Activated CD8-positive, alpha-beta memory T cell treated with anti-CD3 and anti-CD28 coated beads, Interleukin-2, amount 50 U/mL, for 24 hours (primary cell): ENCODE measurements around the gene KIF7.

Experiments used
- DNase-seq: peaks from one replicate; pipeline ENCODE4 v3.0.0-alpha.2; 2020; ENCODE audit errors: extremely low read depth

The KIF7 gene

DNA sequence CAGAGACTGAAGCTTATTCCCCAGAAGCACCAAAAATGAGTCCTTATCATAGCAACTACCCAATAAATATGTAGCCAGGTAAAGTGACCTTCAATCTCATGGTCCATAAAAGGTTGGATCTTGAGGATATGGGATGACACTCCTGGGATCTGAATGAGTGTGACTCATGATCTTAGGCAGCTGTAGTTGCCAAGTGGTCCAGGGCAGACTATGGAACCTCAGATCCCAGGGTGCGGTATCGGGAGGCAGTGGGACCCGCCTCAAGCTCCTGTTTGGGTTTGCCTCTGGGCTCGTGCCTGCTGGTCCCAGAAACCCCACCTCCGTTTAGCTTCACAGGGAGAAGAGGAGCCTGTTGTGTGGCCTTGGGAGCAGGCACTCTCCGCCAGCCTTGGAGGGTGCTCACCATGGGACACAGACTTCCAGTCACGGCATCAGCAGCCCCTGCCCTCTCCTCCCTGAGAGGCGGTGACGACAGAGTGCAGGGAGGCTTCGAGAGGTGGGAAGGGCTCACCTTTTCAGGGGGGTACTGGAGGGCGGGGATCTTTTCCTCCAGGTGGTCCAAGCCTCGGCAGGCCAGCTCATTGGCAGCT, 15.8 kb upstream of the KIF7 start:
- DNase-seq: no peak

DNA sequence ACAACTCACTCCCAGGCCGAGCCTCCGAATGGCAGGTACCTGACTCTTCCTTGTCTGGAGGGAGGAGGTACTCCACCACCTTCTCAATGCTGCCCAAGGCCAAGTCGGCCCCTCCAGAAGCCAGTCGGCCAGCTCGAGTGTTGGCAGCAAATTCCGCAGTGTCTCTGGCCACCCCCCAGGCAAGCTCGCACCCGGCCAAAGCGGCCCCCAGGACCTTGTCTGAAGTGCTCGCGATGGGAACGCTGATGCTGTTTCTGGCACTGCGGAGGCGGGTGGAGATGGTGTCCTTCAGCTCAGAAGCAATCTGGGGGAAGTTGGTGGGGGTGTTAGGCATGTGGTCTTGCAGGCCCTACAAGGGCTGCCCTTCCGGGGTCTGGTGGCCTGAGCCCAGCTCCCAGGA, 14.7 kb upstream of the KIF7 start:
- DNase-seq: no peak

DNA sequence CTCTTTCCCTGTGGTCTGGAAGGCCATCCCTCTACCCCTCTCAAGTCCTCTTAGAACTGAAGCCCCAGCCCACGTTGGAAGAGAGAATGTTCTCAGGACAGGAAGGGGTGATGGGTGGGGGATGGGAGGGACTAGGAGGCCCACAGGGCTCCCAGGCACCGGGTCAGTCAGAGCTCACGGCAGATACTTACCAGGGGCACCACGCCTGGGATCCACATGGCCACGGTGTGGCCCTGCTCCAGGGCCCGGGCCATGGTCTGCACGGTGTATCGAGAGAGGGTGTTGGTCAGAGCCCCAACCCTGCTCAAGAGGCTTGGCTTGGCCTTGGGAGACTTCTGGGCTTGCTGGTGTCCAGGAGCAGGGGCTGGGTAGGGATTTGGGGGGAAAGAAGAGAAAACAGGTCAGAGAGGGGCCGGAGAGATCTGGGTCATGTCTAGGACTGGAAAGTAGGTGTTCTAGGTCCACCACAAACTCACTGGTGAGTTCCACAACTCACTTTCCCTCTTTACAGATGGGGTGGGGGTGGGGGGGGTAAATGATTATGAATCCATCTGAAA, 14.1 kb upstream of the KIF7 start:
- no peak for DNase-seq

DNA sequence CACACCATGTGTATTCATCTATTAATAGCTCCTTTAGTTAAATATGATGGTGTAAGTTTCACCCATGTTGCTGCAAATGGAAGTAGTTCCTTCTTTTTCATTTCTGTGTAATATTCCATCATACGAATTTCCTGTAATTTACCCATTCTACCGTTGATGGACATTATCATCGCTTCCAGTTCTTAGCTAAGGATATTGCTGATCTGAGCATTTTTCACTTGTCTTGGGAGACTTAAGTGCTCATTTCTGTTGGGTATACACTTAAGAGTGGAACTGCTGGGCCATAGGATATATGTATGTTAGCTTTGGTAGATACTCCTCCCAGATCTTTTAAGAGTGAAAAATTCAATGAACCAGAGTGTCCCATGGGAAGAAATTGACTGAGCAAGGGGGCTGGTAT, 12.9 kb upstream of the KIF7 start:
- no peak for DNase-seq

DNA sequence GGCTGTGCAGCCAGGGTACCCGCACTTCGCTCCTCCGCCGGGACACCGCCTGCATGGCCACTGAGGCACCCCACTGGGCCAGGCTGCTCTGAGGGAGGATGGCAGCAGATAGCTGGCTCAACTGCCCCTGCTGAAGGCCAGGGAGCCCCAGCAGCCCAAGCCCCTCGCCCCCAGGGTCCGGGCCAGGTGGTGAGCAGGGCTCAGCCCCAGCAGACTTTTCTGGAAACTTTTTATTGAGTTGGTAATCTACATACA, 12.4 kb upstream of the KIF7 start:
- DNase-seq: no peak

DNA sequence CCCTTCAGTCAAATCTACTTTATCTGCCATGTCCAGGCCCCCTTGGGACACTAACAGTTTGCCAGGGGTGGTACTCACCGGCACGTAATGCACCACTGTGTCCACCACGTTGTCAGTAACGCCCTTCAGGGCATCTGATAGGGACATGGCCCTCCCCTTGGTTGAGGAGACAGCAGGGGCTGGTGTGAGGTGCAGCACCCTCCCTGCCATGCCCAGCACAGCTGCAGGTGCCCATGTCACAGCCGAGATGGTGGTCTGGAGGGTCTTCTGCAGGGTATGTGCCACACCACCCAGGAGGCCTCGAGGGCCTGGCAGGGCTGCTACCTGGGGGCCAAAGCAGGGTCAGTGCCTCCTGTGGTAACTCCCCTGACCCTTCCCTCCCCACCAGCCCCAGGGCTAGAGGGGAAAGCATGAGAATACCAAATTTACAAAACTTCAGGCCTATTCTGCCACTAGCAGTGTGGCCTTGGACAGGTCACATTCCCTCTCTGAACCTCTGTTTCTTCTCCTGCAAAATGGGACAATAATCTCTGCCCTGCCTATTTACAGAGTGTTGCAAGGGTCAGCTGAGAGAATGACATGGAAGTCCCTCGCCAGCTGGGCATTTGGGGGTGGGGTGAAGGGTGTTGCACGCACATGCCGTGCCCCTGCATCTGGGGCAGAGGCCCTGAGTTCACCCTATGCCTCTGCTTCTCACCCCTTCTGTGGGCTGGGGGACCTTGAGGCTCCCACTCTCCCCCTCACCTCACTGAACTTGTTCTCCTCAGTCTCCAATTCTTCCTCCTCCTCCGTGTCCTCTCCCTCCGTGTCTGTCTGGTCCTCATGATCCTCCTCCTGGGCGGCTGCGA, 11.8 kb upstream of the KIF7 start:
- DNase-seq: no peak

DNA sequence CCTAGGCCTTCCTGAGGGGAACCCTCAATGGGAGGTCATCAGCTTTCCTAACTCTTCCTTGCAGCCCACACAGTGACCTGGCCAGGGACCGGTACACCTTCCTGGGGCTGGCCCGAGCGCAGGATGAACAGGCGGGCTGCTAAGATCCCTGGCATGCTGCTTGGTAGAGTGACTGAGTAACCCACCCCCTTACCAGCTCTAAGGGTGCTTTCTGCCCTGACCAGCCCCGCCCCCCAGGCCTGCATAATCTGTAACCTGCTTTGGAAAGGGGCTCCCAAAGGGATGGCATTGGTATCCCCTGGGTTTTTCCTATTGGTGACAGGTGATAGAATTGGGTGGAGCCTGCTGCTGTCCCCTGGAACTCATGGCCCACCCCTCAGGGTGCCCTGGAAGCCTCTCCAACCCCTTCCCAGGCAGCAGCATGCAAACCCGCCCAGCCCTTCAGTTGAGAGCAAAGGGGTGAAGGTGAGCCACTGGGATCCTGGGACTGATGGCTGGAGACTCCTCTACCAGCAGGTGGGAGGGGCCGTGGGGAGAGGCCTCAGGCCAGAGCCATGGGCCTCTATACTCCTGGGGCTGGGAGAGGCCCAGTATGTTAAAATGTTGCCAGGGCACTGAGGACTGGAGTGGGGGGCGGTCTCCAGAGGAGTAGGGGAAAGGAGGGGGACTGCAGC, 11.1 kb upstream of the KIF7 start:
- DNase-seq: no peak

DNA sequence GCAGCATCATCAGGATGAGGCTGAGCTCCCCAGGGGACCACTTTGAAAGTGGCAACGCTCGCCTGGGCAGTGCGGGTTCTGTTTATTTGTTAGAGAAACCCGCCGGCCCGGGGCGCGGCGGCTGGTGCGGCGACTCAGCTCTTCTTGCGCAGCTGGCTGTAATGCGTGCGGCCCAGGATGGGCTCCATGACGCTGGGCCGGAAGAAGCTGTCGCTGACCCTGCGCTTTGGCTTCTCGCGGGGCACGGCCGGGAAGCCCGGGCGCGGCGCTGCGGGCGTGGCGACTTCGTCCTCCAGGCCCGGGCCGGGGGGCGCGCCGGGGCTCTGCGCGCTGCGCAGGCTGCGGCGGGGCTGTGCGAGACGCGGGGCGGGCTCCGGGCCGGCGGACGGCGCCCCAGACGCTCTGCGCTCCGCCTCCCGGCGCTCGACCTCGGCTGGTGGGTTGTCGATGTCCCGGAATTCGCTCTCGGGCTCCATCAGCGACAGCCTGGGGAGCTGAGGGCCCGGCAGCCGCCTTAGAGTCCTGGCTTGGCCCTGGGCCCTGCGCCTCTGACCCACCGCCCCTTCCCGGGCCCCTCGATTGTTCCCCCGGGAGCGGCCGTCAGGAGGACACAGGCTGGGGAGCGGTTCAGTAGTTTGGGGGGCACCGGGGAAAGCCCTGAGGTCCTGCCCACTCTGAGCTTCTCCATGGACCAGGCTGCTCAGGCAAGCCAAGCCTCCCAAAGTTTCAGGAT, 10.3 kb upstream of the KIF7 start:
- DNase-seq: no peak

DNA sequence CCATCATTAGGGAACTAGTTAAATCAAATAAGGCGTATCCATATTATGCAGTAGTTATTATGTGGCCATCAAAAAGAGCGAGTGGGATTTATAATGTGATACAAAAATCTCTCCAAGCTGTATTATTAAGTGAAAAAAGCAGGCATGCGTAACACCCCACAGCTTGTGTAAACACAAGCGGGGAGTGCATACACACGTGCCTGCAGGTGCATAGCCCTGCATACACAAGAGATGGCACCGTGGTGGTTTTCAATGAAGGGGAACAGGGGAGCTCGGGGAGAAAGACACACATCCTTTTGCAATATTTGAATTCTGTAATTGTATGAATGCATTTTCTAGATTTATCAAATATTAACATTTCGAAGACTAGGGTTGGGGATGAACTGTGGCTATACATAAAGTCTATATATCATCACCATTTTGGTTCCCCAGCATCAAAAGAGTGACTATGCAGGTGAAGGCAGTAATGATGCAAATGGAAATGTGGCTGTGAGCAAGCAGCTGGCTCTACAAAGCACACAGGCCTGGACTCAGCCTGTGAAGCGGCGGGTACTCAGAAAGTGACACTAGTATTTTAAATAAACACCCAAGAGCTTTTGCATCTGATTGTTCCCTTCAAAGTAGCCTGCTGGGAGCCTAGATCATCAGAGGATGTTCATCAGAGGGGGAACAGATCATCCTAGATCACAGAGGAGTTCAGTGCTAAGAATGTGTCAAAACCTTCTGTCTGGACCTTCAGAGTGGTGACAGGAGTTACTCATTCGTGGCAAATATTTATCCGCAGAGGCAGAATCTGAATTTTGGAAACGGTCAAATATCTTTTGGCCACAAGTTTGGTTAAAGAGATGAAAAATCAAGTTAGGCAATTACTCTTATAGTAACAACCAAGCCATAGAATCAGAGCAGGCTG, 9.4 kb upstream of the KIF7 start:
- DNase-seq: no peak

DNA sequence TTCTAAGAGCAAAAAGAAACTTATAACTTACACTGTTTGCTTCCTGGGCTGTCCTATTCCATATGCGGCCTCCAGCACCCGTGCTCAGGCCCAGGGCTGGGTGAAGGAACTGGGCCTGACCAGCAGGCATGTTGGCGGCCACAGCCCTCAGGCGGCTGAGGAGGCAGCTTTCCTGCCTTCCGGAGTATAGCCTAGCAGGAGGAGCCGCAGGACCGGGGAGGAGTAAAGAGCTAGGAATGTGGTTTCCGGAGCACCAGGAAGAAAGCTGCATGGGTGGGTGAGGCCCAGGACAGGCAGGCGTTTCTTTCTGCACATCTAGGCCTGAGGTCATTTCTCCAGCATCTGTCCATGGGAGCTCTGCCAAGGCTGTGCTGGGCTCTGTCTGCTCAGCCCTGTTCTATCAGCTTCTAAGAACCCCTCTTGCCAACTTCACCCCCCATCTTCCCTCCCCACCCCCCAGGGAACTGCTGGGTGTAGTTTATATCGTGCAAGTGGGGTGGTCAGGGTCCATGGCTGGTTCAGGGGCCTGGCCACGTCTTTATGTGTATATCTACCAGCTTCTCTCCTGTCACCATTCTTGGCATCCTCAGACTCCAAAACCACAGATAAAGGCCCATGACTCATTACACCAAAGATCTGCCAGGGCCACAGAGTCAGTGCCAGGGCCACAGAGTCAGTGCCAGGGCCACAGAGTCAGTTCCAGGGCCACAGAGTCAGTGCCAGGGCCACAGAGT, 7.8 kb upstream of the KIF7 start:
- no peak for DNase-seq

DNA sequence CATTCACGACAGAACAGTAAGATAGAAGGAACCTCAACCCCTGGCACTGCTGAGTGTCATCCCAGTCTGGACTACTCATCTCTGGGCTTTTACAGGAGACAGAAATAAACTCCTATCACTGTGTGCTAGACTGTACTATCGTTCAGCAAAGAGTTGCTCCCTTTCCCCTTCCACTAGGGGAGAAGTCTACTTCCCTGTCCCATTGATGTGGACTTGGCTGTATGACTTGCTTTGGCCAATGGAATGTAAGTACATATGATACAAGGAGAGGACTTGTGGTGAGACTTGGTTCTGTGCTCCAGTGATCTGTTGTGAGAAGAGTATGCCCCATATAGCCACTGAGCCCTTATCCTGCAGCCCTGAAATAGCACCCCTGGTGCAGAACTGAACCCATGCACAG, 5.3 kb upstream of the KIF7 start:
- no peak for DNase-seq

DNA sequence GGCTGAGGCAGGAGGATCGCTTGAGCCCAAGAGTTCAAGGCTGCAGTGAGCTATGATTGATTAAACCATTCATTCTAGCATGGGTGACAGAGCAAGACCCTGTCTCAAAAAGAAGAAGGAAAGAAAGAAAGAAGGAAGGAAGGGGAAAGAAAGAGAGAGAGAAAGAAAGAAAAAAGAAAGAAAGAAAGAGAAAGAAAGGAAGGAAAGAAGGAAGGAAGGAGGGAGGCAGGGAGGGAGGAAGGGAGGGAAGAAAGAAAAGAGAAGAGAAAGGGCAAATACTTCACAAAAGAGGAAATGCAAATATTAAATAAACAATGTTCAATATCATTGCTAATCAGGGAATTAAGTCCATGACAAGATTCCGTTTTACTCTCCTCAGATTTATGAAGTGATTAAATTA, 4.0 kb upstream of the KIF7 start:
- no peak for DNase-seq

DNA sequence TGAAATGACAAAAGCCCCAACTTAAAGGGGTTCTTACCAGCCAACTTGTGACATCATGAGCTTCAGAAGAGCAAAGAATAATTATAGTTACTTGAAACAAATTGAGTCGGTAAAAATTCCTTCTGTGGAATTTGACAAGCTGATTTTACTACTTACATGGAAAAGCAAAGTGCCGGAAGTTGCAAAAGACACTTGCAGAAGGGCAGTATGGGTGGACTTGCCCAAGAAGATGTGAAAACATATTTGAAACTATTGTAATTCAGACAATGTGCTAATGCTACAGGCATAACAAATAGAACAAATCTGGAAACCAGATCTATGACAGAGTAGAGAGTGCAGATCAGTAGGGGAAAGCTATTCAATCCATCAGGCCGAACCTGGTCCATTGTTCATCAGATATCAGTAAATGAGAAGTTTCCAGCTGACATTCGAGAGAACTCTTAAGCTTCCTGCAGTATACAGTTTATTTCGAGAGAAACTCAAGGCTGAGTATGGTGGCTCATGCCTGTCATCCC, 2.5 kb upstream of the KIF7 start:
- no peak for DNase-seq

DNA sequence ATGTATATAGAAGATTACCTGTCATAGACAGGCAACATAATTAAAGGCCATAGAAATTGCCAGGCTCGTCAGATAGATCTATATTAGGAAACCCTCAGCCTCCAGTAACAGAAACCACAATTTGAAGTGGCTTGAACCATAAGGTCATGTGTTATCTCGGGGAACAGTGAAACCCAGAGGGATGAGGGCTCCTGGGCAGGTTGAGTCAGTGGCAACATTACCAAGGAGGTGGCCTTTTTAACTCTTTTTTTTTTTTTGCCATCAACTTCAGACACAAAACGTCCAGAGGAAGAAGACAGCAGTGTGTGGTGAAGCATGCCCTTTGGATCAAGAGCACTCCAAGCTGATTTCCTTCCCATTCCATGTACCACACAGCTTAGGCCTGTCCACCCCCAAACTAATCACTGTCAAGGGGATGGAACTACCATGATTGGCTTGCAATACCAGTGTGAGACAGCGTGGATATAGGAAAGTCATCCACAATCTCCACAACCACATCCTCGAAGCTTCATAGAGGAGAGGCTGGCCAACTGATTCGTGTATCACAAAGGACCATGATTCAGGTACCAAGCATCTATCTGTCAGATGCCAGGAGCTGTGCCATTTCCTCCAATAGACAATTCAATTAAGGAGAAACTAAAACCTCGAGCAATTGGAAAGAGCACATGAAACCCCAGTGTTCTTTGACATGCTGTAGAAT, 999 bp upstream of the KIF7 start:
- no peak for DNase-seq

DNA sequence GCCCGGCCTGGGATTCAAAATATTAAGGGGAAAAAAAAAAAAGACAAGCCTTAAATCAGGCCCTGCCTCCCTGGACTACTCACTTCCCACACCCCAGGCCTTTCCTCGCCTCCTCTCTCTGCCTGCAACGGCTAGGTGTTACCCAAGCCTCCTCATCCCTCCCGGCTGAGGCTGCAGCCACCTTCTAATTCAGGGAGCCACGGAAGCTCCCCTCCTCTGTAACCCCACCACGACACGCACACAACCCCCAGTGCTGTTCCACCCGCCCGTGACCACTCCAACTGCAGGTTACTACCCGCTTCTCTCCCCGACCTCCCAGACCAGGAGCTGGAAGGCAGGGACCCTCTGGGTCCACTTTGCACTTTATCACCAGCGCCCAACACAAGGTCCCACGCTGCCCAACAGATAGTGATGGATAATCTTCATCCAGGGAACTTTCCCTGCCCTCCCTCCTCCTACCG, 936 bp downstream of the KIF7 start:
- no peak for DNase-seq

DNA sequence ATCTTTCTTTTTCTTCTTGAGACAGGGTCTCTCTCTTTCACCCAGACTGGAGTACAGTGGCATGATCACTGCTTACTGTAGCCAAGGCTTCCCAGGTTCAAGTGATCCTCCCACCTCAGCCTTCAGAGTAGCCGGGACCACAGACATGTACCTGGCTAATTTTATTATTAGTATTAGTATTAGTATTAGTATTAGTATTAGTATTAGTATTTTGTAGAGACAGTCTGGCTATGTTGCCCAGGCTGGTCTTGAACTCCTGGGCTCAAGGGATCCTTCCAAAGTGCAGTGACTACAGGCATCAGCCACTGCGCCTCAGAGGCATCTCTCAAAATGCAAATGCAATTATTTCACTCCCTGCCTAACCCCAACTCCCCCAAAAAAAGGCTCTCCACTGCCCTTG, 1.7 kb downstream of the KIF7 start:
- no peak for DNase-seq

DNA sequence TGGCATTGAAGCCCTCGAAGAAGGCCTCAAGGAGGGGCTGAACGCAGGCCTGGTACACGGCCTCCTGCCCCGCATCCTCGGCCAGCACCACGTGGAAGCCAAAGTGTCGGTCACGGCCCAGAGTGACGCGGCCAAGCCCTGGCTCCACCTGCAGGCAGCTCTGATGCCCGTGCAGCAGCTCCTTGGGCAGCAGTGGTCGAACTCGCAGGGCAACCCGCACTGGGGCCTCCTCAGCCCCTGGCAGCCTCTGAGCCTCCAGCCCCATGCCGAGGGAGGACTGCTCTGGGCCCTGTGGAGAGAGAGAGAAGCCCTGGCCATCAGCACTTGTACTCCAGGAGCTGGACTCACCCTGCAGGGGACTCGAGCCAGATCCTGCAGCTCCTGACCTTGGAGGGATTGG, 2.6 kb downstream of the KIF7 start:
- DNase-seq: no peak

DNA sequence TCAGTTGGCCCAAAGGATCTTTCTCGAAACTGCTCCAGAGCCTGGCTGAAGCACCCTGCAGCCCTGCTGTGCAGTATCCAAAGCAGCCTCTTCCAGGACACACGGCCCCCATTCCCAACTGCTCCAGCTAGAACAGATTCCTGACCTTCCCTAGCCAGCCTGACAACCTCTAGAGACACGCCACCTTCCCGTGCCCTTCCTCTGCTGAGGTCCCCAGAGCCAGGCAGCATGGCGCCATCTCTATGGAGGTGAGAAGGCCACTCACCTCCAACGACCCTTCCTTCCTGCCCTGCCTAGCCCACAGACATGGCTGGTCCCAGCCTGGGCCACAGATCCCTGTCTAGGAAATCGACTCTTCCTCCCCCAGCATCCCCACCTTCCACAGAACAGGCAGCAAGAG, 3.1 kb downstream of the KIF7 start:
- DNase-seq: no peak

DNA sequence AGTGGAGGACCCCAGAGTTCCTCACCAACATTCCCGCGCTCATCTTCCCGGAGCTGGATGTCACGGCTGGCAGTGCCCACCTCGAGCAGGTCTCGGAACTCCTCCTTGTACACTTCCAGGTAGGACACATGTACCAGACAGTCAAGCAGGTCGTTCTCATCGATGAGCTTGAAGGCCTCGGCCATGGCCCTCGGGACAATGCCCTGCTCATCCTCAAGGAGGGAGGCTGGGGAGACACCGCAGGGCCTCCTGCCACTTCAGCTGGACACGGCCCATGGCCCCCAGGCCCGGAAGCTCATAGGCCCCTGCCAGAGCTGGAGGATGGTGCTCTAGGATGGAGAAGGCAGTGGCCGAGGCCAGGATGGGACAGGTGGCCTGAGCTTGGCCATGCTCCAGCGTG, 5.6 kb downstream of the KIF7 start:
- DNase-seq: no peak
